GM18508 (cell line): ENCODE results near the gene PROM1.

Experiments used
- ATAC-seq: cut with Tn5 transposase; IDR thresholded peaks from one replicate; pipeline ENCODE4 v1.9.1; 2021; ENCODE audit warnings: moderate number of reproducible peaks; ENCODE audit not compliant: insufficient read depth, unreplicated experiment

PROM1 gene

DNA sequence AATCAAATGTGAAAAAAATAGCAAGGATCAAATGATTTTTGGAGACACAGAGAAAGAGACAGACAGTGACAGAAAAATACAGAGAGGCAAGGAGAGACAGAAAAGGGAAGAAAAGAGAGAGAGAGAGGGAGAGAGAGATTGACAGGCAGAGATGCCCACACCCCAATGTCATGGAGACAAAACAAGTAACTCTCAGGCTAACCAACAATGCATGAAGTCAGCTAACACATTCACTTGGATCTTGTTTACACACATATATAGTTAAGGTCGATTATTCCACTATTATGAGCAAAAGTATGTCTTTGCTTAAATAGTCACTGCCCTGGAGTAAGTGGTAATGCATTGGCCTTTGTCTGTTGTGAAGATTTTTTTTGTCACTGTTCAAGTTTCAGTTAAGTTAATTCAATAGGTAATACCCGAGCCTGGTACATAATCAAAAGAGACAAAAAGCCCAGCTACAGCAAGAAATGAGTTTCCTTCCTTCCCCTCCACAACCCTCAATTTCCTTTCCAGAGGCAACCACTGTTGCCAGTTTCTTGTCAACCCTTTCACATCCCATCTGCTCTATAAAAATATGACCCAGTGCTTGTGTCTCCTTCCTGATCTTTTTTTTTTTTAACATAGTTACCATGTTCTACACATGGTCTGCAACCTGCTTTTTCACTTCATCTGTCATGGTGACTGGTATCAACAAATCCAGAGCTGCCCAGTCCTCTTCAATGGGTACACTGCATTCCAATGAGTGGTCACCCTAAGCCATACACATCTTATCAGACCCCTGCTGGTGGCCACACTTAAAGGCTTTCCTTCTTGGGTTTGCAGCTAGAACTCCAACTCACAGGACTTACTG lies 52.1 kb downstream of the PROM1 start:
- ATAC-seq = no peak

DNA sequence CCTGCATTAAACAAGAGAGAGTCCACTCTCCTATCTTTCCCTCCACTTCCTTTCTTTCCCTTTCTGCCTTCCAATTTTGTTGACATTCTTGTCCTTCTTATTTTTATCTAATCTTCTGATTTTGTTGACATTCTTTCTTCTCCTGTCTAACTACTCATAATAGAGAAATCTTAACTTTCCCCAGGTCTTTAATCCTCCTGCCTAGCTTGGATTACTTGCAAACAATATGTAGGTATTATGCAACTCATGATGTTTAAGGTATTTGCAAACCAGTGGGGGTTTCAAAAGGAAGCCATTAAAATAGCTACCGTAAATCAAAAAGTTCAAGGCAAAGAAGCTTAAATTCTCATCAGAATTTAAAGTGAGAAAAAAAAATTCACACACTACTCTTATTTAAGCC lies 53.9 kb downstream of the PROM1 start:
- ATAC-seq = no peak

DNA sequence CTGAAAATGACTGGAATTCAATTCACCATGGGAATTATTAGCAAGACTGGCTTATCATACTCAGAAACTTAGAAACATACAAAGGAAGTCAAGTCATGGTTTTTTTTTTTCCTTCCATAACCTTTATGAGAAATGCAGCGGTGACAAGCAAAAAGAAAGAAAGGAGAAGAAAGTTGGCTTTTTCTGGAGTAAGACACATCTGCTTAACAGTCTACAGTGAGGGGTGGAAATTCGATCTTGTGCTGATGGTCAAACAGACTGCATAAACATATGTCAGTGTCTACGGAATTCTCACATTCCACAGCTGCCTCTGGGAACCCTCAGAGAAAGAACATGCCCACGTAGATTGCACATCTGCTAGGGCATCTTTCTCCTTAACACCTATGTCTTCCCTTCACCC lies 54.6 kb downstream of the PROM1 start:
- ATAC-seq = no peak

DNA sequence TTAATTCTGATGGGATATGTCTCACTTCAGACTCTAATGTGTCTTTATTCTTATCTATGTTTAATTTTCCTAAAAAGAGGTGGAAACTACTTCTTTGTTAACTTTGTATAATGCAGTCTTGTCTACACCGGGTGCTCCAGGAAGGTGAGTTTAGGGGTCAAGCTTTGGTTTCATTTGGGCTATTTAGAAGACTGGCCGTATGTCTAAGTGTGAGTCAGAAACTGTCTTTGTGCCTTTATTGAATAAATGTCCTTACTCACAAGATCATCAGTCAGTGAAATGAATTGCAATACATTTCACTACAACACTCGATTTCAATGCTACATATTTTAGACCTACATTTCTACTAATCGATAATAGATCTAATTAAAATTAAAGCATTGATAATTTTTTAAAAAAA lies 56.2 kb downstream of the PROM1 start:
- no peak for ATAC-seq

DNA sequence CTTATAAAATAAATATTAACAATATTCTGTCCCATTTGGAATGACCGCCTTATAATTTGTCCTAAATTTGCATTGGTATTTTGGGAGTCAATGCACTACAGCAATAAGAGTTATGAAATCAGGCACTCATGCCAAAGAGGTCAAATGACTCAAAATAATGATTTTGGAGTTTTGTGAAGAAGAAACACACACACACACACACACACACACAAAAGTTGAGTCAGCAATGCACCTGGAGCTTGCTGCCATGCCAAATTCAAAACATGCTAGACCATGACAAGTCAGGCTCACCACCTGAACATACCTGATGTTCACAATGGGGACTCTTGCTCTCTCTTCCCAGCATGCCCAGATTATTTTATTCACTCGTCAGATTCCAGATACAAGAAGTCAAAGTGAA lies 56.7 kb downstream of the PROM1 start:
- ATAC-seq = no peak

DNA sequence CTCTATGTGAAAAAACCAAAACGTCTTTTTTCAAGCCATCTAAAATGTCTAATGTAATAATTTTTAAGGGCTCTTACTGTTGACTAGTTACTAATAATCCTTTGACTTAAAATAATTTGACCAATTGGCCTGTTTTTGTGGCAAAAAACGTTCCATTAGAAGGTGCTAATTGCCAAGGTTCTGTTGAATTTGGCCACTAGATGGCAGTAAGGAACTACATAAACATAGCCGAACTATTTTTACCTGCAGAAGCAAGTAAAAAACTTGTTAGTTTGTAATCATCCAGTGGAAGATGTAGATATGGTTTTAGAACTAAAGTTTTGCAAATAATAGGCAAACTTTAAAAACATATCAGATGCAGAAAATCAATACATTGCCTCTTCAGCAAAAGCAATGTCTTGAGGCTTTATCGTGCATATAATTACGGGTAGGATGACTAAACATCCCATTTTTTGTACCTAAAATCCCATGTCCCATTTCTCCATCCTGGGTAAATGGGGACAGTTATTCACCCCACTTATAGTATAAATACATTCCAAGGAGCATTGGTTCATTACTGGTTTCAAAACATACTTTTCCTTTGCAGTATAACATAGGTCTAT lies 57.6 kb downstream of the PROM1 start:
- ATAC-seq = no peak

DNA sequence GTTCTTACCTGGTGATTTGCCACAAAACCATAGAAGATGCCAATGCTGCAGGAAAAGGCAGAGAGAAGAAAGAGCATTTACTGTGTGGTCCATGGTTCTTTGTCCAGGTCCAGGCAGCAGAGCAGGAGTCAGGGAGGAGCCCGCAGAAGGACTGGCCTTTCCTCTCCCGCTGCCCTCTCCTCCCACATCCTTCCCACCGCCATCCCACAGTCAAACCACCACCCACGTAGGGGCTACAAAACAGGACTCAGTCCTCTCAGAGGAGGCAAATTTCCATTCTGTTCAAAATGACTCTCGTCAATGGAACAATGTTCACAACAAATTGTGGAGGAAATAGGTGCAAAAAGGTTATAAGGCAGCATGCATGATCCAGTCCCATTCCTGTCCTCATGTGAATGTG lies 58.6 kb downstream of the PROM1 start:
- no peak for ATAC-seq

DNA sequence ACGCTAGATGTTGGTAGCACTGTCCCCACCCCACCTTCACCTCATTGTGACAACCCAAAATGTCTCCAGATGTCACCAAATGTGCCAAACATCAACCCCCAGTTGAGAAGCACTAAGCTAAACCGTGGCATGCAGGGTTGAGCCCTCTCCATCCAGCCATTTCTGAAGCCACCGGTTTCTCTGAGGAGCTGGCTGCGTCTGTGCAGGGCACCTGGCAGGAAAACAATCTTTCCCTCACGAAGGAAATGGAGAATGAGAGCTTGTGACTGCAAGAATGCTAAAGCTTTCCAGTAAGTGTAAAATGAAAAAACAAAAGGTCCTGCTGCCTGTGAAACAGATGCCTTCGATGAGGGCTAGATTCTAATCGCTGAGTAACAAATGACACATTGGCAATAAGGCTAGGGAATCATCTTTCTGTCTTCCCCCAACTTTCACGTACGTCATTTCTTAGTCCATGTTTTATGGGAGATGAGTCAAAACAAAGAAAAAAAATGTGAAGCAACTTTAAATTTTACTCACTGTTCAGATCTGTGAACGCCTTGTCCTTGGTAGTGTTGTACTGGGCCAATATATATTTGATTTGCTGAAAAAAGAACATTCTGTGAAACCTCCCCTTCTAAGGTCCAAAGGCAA lies 59.9 kb downstream of the PROM1 start:
- ATAC-seq = no peak

DNA sequence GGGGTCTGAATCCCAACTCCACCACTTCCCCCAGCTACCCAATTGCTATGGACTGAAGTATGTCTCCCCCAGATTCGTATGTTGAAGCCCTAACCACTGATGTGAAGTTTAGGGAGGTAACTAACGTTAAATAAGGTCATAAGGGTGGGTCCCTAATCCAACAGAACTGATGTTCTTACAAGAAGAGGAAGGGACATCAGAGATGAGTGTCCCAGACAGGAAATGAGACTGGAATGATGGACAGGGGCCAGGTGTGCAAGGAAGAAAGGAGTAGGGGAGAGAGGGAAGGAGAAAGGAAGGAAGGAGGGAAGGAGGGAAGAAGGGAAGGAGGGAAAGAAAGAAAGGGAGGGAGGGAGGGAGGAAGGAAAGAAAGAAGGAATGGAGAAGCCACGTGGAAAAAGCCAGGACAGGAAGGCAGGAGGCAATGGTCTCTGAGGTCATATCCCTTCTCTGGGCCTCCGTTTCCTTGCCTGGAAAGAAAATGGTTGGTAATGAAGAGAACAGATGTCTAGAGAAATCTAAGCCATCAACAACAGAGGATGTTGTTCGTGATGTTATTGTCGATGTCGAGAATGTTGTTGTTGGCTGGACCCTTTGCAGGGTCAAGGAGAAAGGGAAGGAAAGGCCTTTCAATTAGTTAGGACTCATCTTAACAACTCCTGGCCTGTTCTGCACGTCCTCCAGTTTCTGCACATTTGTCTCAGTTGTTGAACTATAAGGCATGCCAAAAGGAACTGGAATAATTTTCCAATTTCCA lies 61.8 kb downstream of the PROM1 start:
- no peak for ATAC-seq

DNA sequence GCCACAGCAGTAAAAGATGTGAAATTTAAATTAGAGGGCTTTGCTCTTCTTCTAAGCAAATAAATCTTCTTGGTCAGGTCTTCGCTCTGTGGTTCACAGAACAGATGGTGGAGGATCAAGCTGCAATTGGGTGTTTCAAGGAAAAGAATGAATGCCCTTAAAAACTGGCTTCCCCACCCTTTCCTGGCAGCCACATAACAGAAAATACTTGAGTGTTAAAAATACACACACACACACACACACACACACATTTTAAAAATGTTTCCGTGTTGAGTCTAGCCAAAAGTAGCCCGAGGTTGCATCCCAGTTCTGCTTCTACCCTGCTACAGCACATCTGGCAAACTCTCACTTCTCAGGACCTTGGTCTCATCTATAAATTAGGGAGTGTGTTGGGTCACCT lies 64.2 kb downstream of the PROM1 start:
- ATAC-seq = no peak

DNA sequence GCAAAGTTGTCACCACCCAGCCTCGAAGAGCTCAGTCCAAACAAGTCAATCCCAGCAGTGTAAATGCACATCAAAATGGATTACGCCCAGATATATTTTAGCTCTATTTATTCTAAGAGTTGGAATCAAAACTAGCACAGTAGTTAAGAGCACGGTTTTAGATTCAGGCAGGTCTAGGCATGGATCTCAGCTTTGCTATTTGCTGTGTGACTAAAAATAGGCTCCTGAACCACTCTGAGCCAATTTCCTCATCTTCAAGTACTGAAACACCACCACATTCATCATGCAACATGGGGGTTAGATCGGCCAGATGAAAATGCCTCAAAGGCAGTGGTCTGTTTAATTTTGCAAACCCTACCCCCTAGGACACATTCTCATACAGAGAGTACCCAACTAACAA lies 65.0 kb downstream of the PROM1 start:
- no peak for ATAC-seq

DNA sequence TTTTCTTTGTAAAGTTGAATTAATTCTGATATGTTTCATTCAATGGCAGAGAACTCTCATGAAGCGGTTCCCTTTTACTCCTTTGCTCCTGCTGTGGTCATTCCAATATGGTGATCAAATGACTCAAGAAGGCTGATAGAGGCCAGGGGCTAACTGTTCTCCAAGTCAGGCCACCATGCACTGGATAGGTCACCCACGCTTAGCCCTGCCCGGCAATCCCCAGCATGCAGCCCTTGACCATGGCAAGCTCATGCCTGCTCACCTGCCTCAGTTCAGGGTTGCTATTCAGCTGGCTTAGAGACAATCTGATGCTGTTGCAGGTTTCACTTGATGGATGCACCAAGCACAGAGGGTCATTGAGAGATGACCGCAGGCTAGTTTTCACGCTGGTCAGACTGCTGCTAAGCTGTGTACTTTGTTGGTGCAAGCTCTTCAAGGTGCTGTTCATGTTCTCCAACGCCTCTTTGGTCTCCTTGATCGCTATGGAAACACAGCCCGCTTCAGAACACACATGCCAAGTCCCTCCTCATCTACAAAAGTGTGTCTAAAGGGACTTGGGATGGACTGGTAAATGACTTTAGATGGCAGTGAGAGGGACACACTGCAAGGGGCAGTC lies 65.7 kb downstream of the PROM1 start:
- ATAC-seq = no peak

DNA sequence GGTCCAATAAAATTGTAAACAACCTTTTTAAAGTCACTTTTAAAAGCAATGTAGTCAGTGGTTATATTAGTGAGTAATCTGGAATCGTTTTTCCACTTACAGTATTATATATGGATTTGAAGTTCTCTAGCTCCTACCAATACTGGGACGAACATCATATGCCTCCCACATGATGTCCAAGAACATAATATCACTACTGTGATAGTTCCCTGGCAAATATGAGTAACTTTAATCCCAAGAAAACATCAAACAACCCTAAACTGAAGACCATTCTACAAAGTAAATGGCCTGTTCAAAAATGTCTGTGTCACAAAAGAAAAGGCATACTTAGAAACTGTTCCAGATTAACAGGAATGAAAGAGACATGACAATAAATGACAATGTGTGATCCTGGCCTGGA lies 67.3 kb downstream of the PROM1 start:
- ATAC-seq = no peak

DNA sequence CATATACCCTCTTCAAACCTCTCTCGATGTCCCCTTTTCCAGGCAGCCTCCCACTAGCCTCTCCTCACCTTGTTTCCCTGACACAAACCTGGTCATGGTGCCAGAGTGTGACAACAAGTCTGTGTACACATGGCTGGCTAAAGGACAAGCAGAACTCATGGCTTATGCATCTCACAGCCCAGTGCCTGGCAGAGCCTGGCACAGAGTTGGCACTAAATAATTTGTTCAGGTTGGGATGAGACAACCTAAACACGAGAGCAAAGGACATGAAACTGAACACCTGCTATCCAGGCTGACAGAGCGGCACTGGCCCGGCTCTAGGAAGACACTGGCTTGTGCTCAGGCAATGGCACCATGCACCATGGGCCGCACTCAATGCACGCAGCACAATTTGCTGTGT lies 72.7 kb downstream of the PROM1 start:
- no peak for ATAC-seq

DNA sequence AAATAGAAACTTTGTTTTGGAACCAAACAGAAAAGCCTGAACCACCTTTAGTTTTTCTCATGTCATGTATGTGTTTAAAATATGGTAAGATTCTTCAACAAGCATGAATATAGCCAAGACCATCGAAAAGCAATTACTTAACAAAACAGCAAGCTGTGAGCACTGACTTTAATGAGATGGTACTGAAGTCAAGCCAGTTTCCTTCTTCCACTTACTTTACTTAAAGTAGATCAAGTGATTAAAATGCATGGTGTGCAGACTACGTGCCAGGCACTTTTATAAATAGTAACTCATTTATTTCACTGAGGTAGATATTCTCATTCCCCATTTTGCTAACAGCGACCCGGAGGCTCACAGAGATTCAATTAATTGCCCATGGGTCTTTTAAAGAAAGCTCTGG lies 74.7 kb downstream of the PROM1 start:
- no peak for ATAC-seq

DNA sequence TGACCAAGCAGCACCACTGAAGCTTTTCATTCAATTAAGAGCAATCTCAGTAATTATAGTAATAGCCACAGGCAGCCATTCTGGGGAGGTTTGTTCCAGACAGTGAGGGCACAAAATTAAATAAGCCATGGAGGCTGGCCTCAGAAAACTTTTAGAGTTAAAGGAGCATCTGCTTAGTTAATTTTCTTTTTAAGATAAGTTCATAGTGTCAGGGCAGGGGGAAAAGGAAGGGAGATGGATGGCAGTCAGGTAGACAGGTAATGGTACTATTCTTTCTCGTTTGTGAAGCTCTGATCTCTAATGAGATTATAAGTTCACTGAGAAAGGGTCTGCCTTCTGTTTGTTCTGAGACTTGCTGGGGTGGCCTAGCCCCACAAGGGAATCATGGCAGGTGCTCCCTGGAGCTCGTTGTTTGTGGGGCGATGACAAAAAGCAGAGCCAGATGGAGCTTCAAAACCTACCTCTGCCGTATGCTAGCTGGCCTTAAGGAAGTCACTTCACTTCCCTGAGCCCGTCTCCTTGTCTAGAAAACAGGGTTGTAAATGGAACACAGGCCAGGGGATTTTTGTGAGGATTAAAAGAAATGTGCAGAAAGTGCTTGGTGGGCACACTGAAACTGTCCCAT lies 76.2 kb downstream of the PROM1 start:
- ATAC-seq = no peak

DNA sequence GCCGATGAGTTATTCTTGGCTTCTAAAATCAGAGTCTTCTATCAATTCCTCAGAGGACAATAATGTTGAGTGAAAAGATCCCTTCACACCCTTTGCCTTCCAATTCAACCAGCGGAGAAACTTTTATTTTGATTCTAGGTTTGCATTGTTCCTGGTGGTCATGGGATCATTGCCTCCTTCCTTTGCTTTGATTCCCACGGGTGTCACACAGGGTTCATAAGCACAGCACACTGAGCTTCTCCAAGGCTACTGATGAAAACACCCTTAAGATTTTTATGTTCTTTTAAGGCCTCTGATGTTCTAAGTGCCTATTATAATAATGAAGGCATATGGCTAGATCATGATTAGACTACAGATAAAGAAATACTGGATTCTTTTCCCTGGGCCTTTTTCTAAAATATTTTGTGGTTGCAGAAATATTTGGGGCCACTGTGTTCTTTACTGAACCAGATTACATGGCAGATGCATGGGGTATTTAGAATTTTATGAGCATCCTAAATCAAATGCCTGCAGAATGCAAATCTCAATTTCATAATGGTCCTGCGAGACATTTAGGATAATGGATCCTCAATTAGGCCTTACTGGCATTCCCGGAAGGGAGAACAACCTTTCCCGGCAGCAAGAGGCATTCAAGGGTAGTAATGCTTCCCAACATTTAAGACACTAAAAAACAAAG lies 76.9 kb downstream of the PROM1 start:
- no peak for ATAC-seq

DNA sequence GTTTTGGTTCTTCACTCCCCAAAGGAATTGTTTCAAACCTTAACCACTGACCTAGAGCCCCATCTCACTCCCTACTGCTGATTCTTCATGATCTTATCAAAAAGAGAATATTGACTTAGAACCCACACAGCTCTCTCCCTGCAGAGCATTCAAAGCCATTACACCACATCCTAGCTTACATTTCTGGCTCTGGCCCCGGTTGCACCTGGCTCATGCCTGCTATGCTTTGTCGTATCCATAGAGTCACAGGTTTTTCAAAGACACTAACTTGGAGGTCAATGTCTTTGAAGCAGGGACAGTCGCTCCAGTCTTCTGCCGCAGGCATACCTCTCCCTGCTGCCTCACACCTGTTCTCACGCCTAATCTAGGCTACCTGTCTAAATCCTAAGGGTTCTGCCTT lies 78.1 kb downstream of the PROM1 start:
- no peak for ATAC-seq

DNA sequence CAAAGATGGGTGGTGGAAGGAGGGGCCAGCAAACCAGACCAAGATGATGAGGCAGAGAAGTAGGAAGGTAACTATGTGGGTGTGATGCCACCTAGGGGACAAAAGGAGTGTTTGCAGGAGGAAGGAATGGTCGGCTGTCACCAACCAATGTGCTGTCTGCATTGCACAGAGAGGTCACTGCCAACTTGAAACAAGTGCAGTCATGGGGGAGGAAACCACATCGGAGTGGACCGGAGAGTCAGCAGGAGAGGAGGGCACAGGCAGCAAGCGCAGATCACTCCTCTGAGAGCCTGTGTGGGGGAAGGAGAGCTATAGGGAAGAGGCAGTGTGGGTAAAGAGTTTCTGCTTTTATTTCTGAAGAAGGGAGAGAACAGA lies 82.4 kb downstream of the PROM1 start:
- ATAC-seq = peak; percentile 82
